IPS DF 4.7 (cell line): ENCODE data around the gene KMT5B.
"Not testable (repeated sequence)": the region's sequence is repeated elsewhere in the genome, so short reads cannot be mapped to it uniquely, and the experiment has no call there.

ENCODE experiments used
- DNase-seq: peaks from one replicate; pipeline ENCODE4 v3.0.0-alpha.2; 2013; ENCODE audit warnings: low spot score; ENCODE audit errors: extremely low read depth

The KMT5B gene

GRCh38 chr11:68213135-68213515, at the start of gene KMT5B:
Gene KMT5B (minus strand): TSS chr11:68213296. CDS start chr11:68190076, 23,220 bp downstream.
- DNase-seq, result no peak

- DNase-seq, result no peak
Observed at GRCh38 chr11:68262544-68262827, 49.4 kb upstream of the KMT5B start.

GRCh38 chr11:68261749-68262543, 48.9 kb upstream of the KMT5B start:
- no peak for DNase-seq

- DNase-seq, result no peak
Observed at GRCh38 chr11:68261006-68261405, 47.9 kb upstream of the KMT5B start.

- DNase-seq, result no peak
Observed at GRCh38 chr11:68260484-68260883, 47.4 kb upstream of the KMT5B start.

GRCh38 chr11:68259122-68259959, 46.2 kb upstream of the KMT5B start:
- DNase-seq, result no peak

GRCh38 chr11:68258363-68258765, 45.3 kb upstream of the KMT5B start:
- DNase-seq, result no peak

- peak; percentile 72 for DNase-seq
Observed at GRCh38 chr11:68257477-68258362, 44.6 kb upstream of the KMT5B start.

- DNase-seq, result no peak
Observed at GRCh38 chr11:68256331-68256741, 43.2 kb upstream of the KMT5B start.

GRCh38 chr11:68255526-68255925, 42.4 kb upstream of the KMT5B start:
- DNase-seq, result no peak

GRCh38 chr11:68254421-68254820, 41.3 kb upstream of the KMT5B start:
- DNase-seq, result no peak

GRCh38 chr11:68251765-68252164, 38.7 kb upstream of the KMT5B start:
- DNase-seq, result no peak

GRCh38 chr11:68244912-68245311, 31.8 kb upstream of the KMT5B start:
- DNase-seq, result not testable (repeated sequence)

- DNase-seq, result not testable (repeated sequence)
Observed at GRCh38 chr11:68243847-68244246, 30.8 kb upstream of the KMT5B start.

- DNase-seq, result no peak
Observed at GRCh38 chr11:68242616-68243015, 29.5 kb upstream of the KMT5B start.

GRCh38 chr11:68231621-68232020, 18.5 kb upstream of the KMT5B start:
- no peak for DNase-seq

GRCh38 chr11:68229601-68230000, 16.5 kb upstream of the KMT5B start:
- no peak for DNase-seq

- no peak for DNase-seq
Observed at GRCh38 chr11:68226421-68226820, 13.3 kb upstream of the KMT5B start.

GRCh38 chr11:68224606-68225005, 11.5 kb upstream of the KMT5B start:
- DNase-seq, result no peak

GRCh38 chr11:68223275-68223674, 10.2 kb upstream of the KMT5B start:
- DNase-seq, result no peak

GRCh38 chr11:68221406-68221805, 8.3 kb upstream of the KMT5B start:
- DNase-seq, result no peak
